ENCODE measurements around the gene ZDHHC14. TPM values are rescaled to one million over a fixed set of nuclear protein-coding genes. Genes with fewer than 3 reads are reported as not detected.

Gene ZDHHC14
- polyA plus RNA-seq, 1 donor (not counting 4 experiments of a cell fraction or from before 2014, with no cell fraction given), result 6.4 TPM

DNA sequence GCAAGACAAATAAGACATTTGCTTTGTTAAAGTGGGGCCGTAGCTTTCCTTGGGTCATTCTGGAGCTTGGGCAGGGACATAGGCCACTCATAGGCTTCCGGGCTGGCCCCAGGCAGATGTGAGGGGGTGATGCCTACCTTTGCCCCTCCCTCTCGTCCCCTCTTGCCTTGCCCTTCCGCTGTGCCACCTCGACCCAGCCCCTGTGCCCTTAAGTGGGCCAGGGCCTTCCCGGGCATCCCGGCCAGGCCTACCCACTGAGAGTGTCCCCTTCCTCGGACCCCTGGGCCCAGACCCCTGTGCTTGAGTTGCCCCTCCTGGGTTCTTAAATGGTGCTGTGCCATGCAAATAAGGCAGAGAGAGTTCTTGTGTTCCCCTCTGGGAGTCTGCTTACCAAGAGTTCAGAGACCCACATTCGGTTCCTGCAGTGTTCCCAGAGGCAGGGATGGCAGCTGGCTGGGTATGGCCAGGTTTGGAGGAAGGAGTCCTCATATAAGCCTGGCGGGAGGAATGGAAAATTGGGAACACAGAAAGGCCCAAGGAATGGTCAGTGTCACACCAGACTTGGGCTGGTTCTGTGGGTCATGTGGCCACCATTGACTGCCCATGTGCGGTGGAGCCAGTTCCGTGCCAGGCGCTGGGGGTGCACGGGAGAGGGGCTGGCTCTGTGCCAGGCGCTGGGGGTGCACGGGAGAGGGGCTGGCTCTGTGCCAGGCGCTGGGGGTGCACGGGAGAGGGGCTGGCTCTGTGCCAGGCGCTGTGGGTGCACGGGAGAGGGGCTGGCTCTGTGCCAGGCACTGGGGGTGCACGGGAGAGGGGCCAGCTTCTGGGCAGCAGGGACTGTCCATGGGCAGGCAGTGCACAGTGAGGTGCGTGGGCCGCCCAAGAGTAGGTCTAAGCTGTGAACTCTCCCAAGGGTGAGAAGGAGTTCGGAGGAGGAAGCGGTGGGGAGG is 268.6 kb downstream of the ZDHHC14 start:
- Histone ChIP-seq H3K4me2 (ENCODE audit: control insufficient read depth, extremely low read depth, insufficient read depth, low read depth, low read length) (no peak overlapping the region), H3K27me3 (ENCODE audit: control insufficient read depth, extremely low read depth, insufficient read depth, low read length) (no peaks in the 10 kb centered on the region), H2AFZ (ENCODE audit: control insufficient read depth, low read length) (no peak overlapping the region), H3K9me3 (ENCODE audit: control insufficient read depth, low read depth, low read length) (no peaks in the 10 kb centered on the region), H3K27ac (ENCODE audit: control insufficient read depth, insufficient read depth, low read length) (no peak overlapping the region), H3K36me3 (ENCODE audit: control insufficient read depth in 2 of 2, extremely low read depth in 1 of 2, insufficient read depth in 2 of 2, low read length in 2 of 2) (peaks cover 0 to 6% of the 10 kb centered on the region in 2 experiments), H4K20me1 (ENCODE audit: control insufficient read depth, extremely low read depth, insufficient read depth, low read length) (no peaks in the 10 kb centered on the region), H3K79me2 (ENCODE audit: control insufficient read depth, insufficient read depth, low read length) (no peaks in the 10 kb centered on the region), H3K9me1 (ENCODE audit: control insufficient read depth, extremely low read depth, insufficient read depth, low read length) (no peaks in the 10 kb centered on the region), H3K4me1 (ENCODE audit: control insufficient read depth, extremely low read depth, insufficient read depth, low read length) (peaks cover 11% of the 10 kb centered on the region), H3K4me3 (ENCODE audit: control insufficient read depth in 2 of 3, extremely low read depth in 1 of 3, insufficient read depth in 2 of 3, low read depth in 1 of 3, low read length in 3 of 3) (no peak overlapping the region), H3K9ac (ENCODE audit: control insufficient read depth, extremely low read depth, insufficient read depth, low read length) (no peak overlapping the region)
- no peak for DNase-seq (ENCODE audit: low read depth, low spot score)
- dilution Hi-C loops (cut with MboI; ENCODE audit: extremely low pct_ligation_motif_present, low sequenced_read_pairs), result no loop called here
- no peak for FAIRE-seq
- TF ChIP-seq, protein P1, sequence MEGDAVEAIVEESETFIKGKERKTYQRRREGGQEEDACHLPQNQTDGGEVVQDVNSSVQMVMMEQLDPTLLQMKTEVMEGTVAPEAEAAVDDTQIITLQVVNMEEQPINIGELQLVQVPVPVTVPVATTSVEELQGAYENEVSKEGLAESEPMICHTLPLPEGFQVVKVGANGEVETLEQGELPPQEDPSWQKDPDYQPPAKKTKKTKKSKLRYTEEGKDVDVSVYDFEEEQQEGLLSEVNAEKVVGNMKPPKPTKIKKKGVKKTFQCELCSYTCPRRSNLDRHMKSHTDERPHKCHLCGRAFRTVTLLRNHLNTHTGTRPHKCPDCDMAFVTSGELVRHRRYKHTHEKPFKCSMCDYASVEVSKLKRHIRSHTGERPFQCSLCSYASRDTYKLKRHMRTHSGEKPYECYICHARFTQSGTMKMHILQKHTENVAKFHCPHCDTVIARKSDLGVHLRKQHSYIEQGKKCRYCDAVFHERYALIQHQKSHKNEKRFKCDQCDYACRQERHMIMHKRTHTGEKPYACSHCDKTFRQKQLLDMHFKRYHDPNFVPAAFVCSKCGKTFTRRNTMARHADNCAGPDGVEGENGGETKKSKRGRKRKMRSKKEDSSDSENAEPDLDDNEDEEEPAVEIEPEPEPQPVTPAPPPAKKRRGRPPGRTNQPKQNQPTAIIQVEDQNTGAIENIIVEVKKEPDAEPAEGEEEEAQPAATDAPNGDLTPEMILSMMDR (optimal IDR thresholded peaks at IDR 0.05 in 1 of 3, IDR thresholded peaks at IDR 0.05 in 1 of 3, conservative IDR thresholded peaks at IDR 0.05 in 1 of 3; ENCODE audit: extremely low read depth in 1 of 3, insufficient read depth in 2 of 3, low read length in 3 of 3), result no peak
- no peak for TF ChIP-seq EZH2 (IDR thresholded peaks at IDR 0.05; ENCODE audit: low read length)

DNA sequence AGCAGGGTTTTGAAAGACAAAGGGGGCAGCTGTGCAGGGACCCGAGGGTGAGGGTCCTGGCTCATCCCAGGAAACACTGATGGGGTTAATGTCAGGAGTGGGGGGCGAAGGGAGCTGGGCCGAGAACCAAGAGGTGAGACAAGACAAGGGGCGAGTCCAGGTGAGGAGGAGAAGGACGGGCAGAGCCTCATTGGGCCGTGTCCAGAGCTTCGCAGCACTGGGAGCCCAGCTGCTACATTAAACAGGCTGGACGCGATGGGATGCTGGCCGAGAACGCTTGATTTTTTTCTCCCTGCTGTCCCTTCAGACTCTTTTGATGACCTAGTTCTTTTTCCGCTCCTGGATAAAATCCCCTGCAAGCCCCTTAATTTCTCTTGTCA is 269.3 kb downstream of the ZDHHC14 start:
- no peaks in the 10 kb centered on the region for H3K27me3 ChIP-seq (ENCODE audit: control insufficient read depth, extremely low read depth, insufficient read depth, low read length)
- no peak for TF ChIP-seq EZH2 (IDR thresholded peaks at IDR 0.05; ENCODE audit: low read length)
- TF ChIP-seq, protein P1 (optimal IDR thresholded peaks at IDR 0.05 in 1 of 3, IDR thresholded peaks at IDR 0.05 in 1 of 3, conservative IDR thresholded peaks at IDR 0.05 in 1 of 3; ENCODE audit: extremely low read depth in 1 of 3, insufficient read depth in 2 of 3, low read length in 3 of 3), result no peak
- FAIRE-seq (no peak), DNase-seq (ENCODE audit: low read depth, low spot score) (no peak)
- dilution Hi-C loops (cut with MboI; ENCODE audit: extremely low pct_ligation_motif_present, low sequenced_read_pairs), result no loop called here
- H3K9me3 ChIP-seq (ENCODE audit: control insufficient read depth, low read depth, low read length), result no peaks in the 10 kb centered on the region
- no peak overlapping the region for H3K4me3 ChIP-seq (ENCODE audit: control insufficient read depth in 2 of 3, extremely low read depth in 1 of 3, insufficient read depth in 2 of 3, low read depth in 1 of 3, low read length in 3 of 3)
- H3K4me2 ChIP-seq (ENCODE audit: control insufficient read depth, extremely low read depth, insufficient read depth, low read depth, low read length), result no peak overlapping the region
- peaks cover 9% of the 10 kb centered on the region for H3K4me1 ChIP-seq (ENCODE audit: control insufficient read depth, extremely low read depth, insufficient read depth, low read length)
- H3K9ac ChIP-seq (ENCODE audit: control insufficient read depth, extremely low read depth, insufficient read depth, low read length), result no peak overlapping the region
- H3K36me3 ChIP-seq (ENCODE audit: control insufficient read depth in 2 of 2, extremely low read depth in 1 of 2, insufficient read depth in 2 of 2, low read length in 2 of 2), result peaks cover 0 to 6% of the 10 kb centered on the region in 2 experiments
- H3K79me2 ChIP-seq (ENCODE audit: control insufficient read depth, insufficient read depth, low read length), result no peaks in the 10 kb centered on the region
- no peak overlapping the region for H2AFZ ChIP-seq (ENCODE audit: control insufficient read depth, low read length)
- H3K27ac ChIP-seq (ENCODE audit: control insufficient read depth, insufficient read depth, low read length), result no peak overlapping the region
- H3K9me1 ChIP-seq (ENCODE audit: control insufficient read depth, extremely low read depth, insufficient read depth, low read length), result no peaks in the 10 kb centered on the region
- no peaks in the 10 kb centered on the region for H4K20me1 ChIP-seq (ENCODE audit: control insufficient read depth, extremely low read depth, insufficient read depth, low read length)
